ENCODE data around the gene PPP1R16B.

Gene PPP1R16B

DNA sequence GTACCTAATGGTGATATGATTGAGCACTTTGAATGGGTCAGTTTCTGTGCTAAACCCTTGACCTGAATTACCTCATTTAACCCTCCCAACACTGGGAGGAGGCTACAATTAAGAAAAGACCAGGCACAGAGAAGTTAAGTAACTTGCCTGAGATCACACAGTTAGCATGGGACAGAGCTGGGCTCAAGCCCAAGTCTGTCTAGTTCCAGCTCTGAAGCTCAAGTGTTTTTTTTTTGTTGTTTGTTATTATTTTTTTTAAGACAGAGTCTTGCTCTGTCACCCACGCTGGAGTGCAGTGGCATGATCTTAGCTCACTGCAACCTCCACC is 124.7 kb downstream of the PPP1R16B start:
- no peak for DNase-seq (ENCODE audit: low read depth)
- TF ChIP-seq CTCF (conservative IDR thresholded peaks at IDR 0.05; ENCODE audit: low read depth, low read length) = no peak
- no peak overlapping the region for H3K4me3 ChIP-seq (ENCODE audit: low read depth, low read length)

DNA sequence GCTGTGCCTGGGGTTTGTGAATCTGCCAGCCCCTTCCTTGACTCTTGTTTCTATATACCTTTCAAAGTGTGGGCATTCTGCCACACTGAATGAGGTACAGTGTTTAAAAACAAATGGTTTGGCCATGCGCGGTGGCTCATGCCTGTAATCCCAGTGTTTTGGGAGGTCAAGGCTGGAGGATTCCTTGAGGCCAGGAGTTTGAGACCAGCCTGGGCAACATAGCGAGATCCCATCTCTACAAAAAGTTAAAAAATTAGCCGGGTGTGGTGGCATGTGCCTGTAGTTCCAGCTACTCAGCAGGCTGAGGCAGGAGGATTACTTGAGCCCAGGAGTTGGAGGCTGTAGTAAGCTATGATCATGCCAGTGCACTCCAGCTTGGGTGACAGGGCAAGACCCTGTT is 126.5 kb downstream of the PPP1R16B start:
- TF ChIP-seq CTCF (conservative IDR thresholded peaks at IDR 0.05; ENCODE audit: low read depth, low read length) = no peak
- no peak overlapping the region for H3K4me3 ChIP-seq (ENCODE audit: low read depth, low read length)
- DNase-seq (ENCODE audit: low read depth) = no peak

GRCh38 chr20:38932457-38933120 is 127.1 kb downstream of the PPP1R16B start:
- DNase-seq (ENCODE audit: low read depth) = peak; percentile 72
- H3K4me3 ChIP-seq (ENCODE audit: low read depth, low read length) = no peak overlapping the region

DNA sequence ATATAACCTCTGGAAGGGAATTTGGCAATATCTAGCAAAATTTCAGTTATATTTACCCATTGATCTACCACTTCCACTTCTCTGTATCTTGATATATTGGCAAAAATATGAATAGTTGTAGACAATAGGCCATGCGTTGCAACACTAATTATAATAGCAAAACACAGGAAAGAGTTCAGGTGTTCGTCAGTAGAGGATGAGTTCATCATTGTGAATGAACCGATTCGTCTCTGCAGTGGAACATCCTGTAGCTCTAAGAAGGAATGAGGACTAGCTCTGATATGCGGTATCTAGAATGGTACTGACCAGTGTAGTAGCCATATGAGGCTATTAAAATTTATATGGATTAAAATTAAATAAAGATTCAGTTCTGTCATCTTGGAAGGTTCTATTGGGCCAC is 129.0 kb downstream of the PPP1R16B start:
- DNase-seq (ENCODE audit: low read depth) = no peak
- TF ChIP-seq CTCF (conservative IDR thresholded peaks at IDR 0.05; ENCODE audit: low read depth, low read length) = no peak
- no peak overlapping the region for H3K4me3 ChIP-seq (ENCODE audit: low read depth, low read length)

More at GRCh38 chr20:38932457-38933120, 127.1 kb downstream of the PPP1R16B start:
- TF ChIP-seq CTCF (conservative IDR thresholded peaks at IDR 0.05; ENCODE audit: low read depth, low read length) = no peak

DNA sequence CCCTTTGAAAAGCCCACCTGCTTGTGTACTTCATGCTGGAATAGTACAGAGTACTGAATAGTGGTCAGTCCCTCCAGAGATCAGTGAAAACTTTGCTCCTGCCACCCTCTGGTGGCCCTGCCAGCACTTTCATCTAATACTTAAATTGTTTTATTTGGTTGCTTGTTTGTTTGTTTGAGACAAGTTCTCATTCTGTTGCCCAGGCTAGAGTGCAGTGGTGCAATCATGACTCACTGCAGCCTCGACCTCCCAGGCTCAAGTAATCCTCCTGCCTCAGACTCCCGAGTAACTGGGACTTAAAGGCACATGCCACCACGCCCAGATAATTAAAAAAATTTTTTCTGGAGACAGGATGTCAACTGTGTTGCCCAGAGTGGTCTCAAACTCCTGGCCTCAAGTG is 129.8 kb downstream of the PPP1R16B start:
- H3K4me3 ChIP-seq (ENCODE audit: low read depth, low read length) = no peak overlapping the region
- peak; percentile 43 for TF ChIP-seq CTCF (conservative IDR thresholded peaks at IDR 0.05; ENCODE audit: low read depth, low read length)
- peak; percentile 26 for DNase-seq (ENCODE audit: low read depth)

DNA sequence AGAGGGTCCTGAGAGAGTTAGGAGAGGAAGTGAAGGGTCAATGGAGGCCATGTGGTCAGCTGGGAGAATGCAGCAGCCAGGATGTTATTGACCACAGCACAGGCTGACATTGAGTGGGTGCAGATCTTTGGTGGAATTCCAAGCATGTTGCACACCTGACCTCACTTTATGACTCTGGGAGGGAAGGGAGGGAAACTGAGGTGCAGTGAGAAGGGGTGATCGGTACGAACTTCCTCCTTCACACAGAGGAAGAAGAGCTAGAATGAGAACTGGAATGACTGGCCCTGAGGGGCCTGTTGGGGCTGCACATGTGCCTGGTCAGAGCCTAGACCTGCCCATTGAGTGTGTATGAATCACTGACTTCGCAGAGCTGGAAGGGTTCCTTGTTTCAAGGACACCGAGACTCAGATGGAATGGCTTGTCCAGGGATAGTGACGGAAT is 130.5 kb downstream of the PPP1R16B start:
- DNase-seq (ENCODE audit: low read depth) = peak; percentile 54
- no peak overlapping the region for H3K4me3 ChIP-seq (ENCODE audit: low read depth, low read length)
- TF ChIP-seq CTCF (conservative IDR thresholded peaks at IDR 0.05; ENCODE audit: low read depth, low read length) = no peak

GRCh38 chr20:38937000-38937399 is 131.5 kb downstream of the PPP1R16B start:
- no peak for DNase-seq (ENCODE audit: low read depth)
- no peak overlapping the region for H3K4me3 ChIP-seq (ENCODE audit: low read depth, low read length)
- TF ChIP-seq CTCF (conservative IDR thresholded peaks at IDR 0.05; ENCODE audit: low read depth, low read length) = no peak
